KOPT-K1 (cell line): ENCODE measurements around the gene CCPG1.
"Not testable (repeated sequence)": the region's sequence is repeated elsewhere in the genome, so short reads cannot be mapped to it uniquely, and the experiment has no call there.

ENCODE experiments used
- H3K27ac ChIP-seq: fragments of 200-600 bp; sonication (generic); 2 replicates; pipeline ENCODE4 v1.5.1; 2016; ENCODE audit warnings: antibody characterized with exemption, mild to moderate bottlenecking, low read depth, low read length; ENCODE audit not compliant: poor library complexity, severe bottlenecking
- H3K36me3 ChIP-seq: fragments of 200-600 bp; sonication (generic); 2 replicates; pipeline ENCODE4 v1.5.1; 2017; ENCODE audit warnings: antibody characterized with exemption, mild to moderate bottlenecking, low read length, moderate library complexity; ENCODE audit not compliant: insufficient read depth
- H3K9me3 ChIP-seq: fragments of 200-600 bp; sonication (generic); 2 replicates; pipeline ENCODE4 v1.5.1; 2017; ENCODE audit warnings: antibody characterized with exemption, low read length, mild to moderate bottlenecking; ENCODE audit not compliant: insufficient read depth, poor library complexity, severe bottlenecking

Gene CCPG1

GRCh38 chr15:55408012-55408928 is at the start of gene CCPG1, which contains the start of gene PIERCE2:
CCPG1 (minus strand) TSS chr15:55408359; CDS start chr15:55389424, 18,935 bp downstream.
PIERCE2 (plus strand) TSS chr15:55408495; CDS start chr15:55408769, 274 bp downstream.
- no peak within 1 kb of the TSS for H3K27ac ChIP-seq
- H3K36me3 ChIP-seq = no peaks in the 10 kb centered on the region
- no peaks in the 10 kb centered on the region for H3K9me3 ChIP-seq

- Histone ChIP-seq H3K9me3 (no peaks in the 10 kb centered on the region), H3K27ac (no peak overlapping the region), H3K36me3 (no peaks in the 10 kb centered on the region)
Observed at GRCh38 chr15:55457401-55458022, 49.4 kb upstream of the CCPG1 start.

DNA sequence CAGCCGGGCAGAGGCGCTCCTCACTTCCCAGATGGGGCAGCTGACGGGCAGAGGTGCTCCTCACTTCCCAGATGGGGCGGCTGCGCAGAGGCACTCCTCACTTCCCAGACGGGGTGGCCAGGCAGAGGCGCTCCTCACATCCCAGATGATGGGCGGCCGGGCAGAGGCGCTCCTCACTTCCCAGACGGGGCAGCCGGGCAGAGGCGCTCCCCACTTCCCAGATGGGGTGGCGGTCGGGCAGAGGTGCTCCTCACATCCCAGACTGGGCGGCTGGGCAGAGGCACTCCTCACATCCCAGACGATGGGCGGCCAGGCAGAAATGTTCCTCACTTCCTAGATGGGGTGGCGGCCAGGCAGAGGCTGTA is 38.9 kb upstream of the CCPG1 start:
- not testable (repeated sequence) for H3K9me3 ChIP-seq, H3K27ac ChIP-seq, H3K36me3 ChIP-seq

GRCh38 chr15:55446379-55447029 is 38.3 kb upstream of the CCPG1 start:
- not testable (repeated sequence) for H3K36me3 ChIP-seq, H3K9me3 ChIP-seq, H3K27ac ChIP-seq

- not testable (repeated sequence) for H3K27ac ChIP-seq, H3K36me3 ChIP-seq
Observed at GRCh38 chr15:55445936-55446335, 37.8 kb upstream of the CCPG1 start.

DNA sequence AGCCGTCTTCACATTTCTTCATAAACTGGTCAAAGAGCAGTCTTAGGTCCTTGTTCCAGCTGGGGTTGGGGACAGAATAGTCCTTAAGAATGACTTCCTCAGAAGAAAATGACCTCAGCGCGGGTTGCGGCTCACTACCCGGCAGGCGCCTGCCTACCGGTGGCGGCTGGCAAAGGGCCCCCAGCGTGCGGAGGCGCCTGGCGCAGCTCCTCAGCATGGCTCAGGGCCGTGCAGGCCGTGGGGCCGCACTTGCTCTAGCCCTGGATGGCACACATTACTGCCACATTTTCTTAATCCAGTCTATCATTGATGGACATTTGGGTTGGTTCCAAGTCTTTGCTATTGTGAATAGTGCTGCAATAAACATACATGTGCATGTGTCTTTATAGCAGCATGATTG is 35.0 kb upstream of the CCPG1 start:
- not testable (repeated sequence) for H3K9me3 ChIP-seq, H3K36me3 ChIP-seq, H3K27ac ChIP-seq

More at GRCh38 chr15:55445936-55446335, 37.8 kb upstream of the CCPG1 start:
- not testable (repeated sequence) for H3K9me3 ChIP-seq

GRCh38 chr15:55434989-55435825 is 27.0 kb upstream of the CCPG1 start:
- Histone ChIP-seq H3K36me3 (no peaks in the 10 kb centered on the region), H3K9me3 (no peaks in the 10 kb centered on the region), H3K27ac (no peak overlapping the region)

DNA sequence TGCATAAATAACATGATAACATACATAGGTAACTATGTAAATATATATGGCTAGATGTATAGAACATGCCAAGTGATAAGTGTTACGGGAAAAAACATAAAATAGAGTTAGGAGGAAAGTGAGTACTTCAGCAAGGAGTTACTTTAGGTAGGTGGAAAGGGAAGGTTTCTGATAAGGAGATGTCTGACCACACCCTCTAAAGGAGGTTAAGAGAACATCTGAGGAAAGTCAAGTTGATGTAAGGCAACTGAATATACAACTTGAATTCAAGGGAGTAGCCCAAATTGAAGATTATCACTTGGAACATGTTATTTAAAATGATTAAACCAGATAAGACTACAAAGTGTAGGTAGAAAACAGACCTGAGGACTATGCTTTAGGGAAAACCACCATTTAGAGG is 13.9 kb upstream of the CCPG1 start:
- H3K9me3 ChIP-seq = no peaks in the 10 kb centered on the region
- H3K36me3 ChIP-seq = no peaks in the 10 kb centered on the region
- no peak overlapping the region for H3K27ac ChIP-seq

DNA sequence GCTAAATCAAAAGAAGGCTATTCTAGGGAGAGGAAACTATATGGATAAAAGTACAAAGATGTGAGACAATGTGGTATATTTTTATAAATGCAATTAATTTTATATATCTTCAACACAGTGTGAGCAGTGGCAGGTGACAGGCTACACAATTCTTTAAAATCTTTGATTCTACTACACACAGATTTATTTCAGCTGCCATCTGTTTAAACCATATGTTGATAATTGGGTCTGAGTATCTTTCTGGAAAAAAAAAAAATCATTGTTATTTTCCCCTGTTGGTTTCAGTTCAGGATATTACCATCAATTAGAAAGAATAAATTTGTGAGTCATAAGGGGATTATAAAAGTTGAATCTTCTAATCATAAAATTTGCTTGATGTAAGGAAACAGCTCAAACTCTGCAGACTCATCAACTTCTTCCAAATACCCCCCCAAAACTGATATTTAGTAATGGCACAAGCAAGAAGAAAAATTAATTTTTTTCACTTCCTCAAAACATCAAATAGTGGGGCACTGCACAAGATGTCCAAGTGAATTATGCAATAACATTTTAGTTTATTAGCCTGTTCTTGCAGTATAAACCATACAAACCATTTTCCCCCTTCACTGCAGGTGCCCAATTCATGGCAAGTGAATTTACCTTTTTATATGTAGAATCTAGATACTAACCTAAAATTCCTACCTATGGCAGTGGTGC is 12.2 kb upstream of the CCPG1 start:
- Histone ChIP-seq H3K36me3 (no peaks in the 10 kb centered on the region), H3K27ac (no peak overlapping the region), H3K9me3 (no peaks in the 10 kb centered on the region)

DNA sequence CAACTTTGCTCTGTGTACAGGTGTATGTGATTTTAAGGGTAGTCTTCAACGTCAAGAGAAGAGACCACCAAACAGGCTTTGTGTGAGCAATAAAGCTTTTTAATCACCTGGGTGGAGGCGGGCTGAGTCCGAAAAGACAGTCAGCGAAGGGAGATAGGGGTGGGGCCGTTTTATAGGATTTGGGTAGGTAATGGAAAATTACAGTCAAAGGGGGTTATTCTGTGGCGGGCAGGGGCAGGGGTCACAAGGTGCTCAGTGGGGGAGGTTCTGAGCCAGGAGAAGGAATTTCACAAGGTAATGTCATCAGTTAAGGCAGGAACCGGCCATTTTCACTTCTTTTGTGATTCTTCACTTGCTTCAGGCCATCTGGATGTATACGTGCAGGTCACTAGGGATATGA is 9.5 kb upstream of the CCPG1 start:
- H3K9me3 ChIP-seq, H3K36me3 ChIP-seq, H3K27ac ChIP-seq: not testable (repeated sequence)

- H3K27ac ChIP-seq, H3K36me3 ChIP-seq, H3K9me3 ChIP-seq: not testable (repeated sequence)
Observed at GRCh38 chr15:55408976-55409375, 817 bp upstream of the CCPG1 start.

- Histone ChIP-seq H3K27ac (no peak overlapping the region), H3K36me3 (no peaks in the 10 kb centered on the region), H3K9me3 (no peaks in the 10 kb centered on the region)
Observed at GRCh38 chr15:55407498-55408011, 604 bp downstream of the CCPG1 start.

GRCh38 chr15:55403531-55403930 is 4.6 kb downstream of the CCPG1 start:
- H3K27ac ChIP-seq = no peak overlapping the region
- no peaks in the 10 kb centered on the region for H3K36me3 ChIP-seq
- no peaks in the 10 kb centered on the region for H3K9me3 ChIP-seq

DNA sequence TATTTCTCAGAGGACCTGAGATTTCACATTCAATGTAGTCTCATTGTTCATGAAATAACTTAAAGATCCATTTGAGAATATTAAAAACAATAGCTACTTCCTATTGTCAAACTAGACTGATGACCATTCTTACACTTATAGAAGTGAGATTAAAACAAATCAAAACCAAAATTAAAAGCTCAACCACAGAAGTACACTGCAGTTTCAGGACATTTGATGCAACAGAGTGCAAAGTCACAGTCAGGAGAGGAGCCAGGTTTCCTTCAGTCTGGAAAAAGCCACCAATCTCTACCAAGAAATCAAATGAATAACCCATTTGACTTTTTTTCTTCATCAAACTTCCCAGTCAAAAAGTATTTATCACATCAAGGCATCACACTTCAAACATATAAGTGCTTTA is 5.5 kb downstream of the CCPG1 start:
- Histone ChIP-seq H3K36me3 (no peaks in the 10 kb centered on the region), H3K27ac (no peak overlapping the region)

More for the DNA sequence above, 5.5 kb downstream of the CCPG1 start:
- no peaks in the 10 kb centered on the region for H3K9me3 ChIP-seq
